Right lung (tissue), 5 donors: ENCODE data around the gene CA4. TPM values are rescaled to one million over a fixed set of nuclear protein-coding genes. Genes with fewer than 3 reads are reported as not detected.
"Not testable (repeated sequence)": the region's sequence is repeated elsewhere in the genome, so short reads cannot be mapped to it uniquely, and the experiment has no call there.

Experiments
- DNase-seq, 2 donors: peaks; one replicate each; pipeline ENCODE4 v3.0.0-alpha.2; 2013
- polyA plus RNA-seq, 5 donors: library from polyadenylated mRNA; unstranded; fragments of 120-200 nt; gene quantifications; one replicate each; pipeline versions ENCODE4 v1.2.1 to v1.2.3, GENCODE V29; 2013; ENCODE audit warnings: inconsistent platforms in 1 of 5, low replicate concordance in 1 of 5; ENCODE audit not compliant: insufficient read length in 5 of 5, insufficient read depth in 1 of 5

CA4 gene
- polyA plus RNA-seq, 5 donors, result 42.5 to 60.9 (median 46.9) TPM

DNA sequence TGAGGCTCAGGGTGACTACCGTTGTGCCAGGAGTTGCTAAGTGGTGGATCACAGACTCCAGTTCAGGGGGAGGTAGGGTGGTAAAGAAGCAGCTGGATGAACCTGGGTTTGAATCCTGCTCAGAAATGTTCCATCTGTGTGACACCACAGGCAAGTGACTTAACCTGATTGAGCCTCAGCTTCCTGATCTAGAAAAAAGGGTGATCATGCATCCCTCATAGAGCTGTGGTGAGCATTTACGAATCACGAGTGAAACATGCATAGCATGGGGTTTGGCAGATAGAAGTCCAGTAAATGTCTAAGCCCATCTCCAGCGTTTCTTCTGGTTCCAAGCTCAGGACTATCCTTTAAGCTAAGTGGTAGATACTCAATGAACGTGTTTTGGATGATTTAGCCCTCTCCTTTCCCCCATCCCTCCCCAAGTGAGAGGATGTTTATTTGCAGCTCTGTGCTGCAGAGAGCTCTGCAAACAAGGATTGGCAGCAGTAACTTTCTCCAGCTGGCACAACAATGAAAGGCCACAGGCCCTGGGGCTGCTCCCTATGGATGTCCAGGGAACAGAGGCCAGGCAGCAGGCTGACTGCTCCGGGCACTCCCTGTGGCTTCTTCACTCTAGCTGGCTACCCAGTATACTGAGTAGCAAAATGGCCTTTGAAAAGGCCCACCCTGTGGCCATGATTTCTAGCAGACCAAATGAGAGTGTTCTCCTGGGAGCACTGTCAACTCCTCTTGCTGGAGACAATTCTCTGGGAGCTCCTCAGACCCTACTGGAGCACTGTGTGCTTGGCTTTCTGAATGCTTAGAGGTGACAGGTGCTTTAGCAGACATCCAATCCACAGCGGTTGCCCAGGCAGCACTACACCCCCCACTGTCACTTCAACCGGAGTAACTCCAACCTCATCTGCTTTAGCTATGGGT is 21.3 kb downstream of the CA4 start:
- DNase-seq, result no peak

GRCh38 chr17:60171753-60172079 is 21.9 kb downstream of the CA4 start:
- no peak for DNase-seq

- DNase-seq, result no peak
These were observed 23.6 kb downstream of the CA4 start for GRCh38 chr17:60173304-60173819.

GRCh38 chr17:60174035-60174434 is 24.3 kb downstream of the CA4 start:
- DNase-seq, result no peak

GRCh38 chr17:60174767-60175166 is 25.0 kb downstream of the CA4 start:
- not testable (repeated sequence) for DNase-seq

DNA sequence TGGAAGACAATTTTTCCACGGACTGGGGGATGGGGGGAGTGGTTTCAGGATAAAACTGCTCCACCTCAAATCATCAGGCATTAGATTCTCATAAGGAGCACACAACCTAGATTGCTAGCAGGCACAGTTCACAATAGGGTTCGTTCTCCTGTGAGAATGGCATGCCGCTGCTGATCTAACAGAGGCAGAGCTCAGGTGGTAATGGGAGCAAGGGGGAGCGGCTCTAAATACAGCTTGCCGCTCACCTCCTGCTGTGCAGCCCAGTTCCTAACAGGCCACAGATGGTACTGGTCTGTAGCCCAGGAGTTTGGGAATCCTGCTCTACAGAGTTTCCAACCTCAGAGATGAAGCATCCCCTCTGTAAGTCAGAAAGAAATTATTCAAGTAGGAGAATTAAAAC is 27.0 kb downstream of the CA4 start:
- DNase-seq, result not testable (repeated sequence)

GRCh38 chr17:60178180-60178579 is 28.4 kb downstream of the CA4 start:
- not testable (repeated sequence) for DNase-seq

GRCh38 chr17:60180380-60180779 is 30.6 kb downstream of the CA4 start:
- not testable (repeated sequence) for DNase-seq

DNA sequence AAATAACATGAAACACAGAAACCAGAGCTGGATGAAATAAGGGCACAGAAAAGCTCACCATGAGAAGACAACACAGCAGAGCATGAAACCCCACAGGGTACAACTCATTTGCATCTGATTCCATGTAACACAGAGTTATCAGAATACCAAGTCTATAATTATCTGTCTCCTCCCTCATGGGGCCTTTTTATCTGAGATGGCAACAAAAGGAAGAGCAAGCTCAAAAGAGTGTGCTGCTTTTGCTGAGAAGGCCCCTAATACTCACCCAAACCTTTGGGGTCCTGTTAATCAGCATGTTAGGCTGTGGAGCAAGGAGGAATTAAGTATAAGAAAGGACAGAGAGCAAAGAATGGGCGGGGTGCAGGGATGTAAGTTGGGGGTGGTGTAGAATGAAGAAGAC is 36.6 kb downstream of the CA4 start:
- not testable (repeated sequence) for DNase-seq

DNA sequence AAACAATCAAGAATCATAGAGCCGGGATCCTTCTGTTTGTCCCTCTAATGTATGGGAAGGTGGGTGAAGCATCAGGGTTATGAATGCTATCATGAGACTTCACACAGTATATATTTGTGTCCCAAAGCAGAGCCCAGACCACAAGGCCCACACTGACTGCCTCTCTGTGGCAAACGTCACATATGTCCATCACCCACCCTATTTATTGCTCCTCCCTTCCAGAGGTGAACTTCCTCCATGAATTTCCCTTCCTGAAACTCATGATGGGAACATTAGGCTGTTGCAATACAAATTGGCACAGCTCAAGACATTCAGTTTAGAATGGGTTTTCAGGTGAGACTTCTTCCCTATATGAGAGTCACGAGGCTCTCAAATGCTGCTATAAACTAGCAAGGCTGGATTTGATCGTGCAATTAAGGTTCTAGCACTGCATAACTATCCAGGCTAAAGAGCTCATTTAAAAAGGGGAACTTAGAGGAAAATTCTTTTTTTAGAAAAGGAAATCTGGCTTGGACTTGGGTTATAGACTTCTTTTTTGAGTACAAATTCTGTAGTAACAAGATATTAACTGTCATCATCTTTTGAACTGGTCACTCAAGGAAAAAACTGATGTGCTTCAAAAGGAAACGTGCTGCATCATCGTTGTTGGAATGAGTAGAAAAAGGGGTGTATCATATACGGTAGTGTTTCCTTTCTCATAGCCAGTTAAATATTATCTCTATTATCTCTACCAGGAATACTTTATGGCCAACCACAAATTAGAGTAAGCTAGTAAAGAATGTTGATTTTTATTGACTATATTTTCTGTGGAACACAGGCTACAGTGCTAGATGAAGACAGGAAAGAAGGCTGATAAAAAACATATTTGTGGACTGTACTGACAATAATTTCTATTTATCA is 37.3 kb downstream of the CA4 start:
- DNase-seq, result not testable (repeated sequence)

DNA sequence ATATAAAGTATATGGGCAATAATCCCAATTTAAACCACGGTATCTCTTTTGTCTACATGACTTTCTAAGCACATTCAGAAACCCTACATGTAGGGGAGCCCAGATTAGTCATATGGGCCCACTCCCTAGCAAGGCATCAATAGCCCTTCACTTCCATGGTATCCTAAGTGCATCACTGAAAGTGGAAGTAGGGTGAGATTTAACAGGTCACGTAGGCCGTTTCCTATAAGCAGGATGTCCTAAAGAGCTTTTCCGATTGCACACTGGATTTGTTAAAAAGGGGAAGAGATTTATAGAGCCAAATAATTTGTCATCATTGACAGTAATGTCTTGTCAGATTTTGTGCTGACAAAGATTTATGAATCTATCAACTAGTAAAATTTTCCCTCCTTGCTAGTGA is 39.0 kb downstream of the CA4 start:
- DNase-seq, result no peak

- DNase-seq, result not testable (repeated sequence)
These were observed 40.3 kb downstream of the CA4 start for GRCh38 chr17:60190032-60190431.

- not testable (repeated sequence) for DNase-seq
These were observed 43.3 kb downstream of the CA4 start for GRCh38 chr17:60193032-60193431.

GRCh38 chr17:60193482-60193881 is 43.7 kb downstream of the CA4 start:
- DNase-seq, result no peak

- DNase-seq, result not testable (repeated sequence)
These were observed 44.4 kb downstream of the CA4 start for GRCh38 chr17:60194141-60194540.

GRCh38 chr17:60198630-60199029 is 48.9 kb downstream of the CA4 start:
- not testable (repeated sequence) for DNase-seq

DNA sequence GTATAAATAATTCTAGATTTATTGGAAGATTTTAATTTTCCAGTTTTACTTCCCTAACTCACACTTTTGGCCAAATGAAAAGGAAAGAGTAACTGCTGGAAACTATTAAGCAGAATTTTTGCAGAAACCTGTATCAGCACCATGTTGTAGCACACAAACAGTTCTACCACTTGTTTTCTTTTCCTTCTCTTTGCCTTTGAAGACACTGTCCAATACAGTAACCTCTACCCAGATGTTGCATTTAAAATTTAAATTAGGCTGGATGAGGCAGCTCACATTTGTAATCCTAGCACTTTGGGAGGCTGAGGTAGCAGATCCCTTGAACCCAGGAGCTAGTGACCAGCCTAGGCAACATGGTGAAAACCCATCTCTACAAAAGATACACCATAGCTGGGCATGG is 56.0 kb downstream of the CA4 start:
- not testable (repeated sequence) for DNase-seq

GRCh38 chr17:60208302-60208701 is 58.5 kb downstream of the CA4 start:
- DNase-seq, result not testable (repeated sequence)
